Astrocyte (in vitro differentiated cells and primary cell): ENCODE measurements around the gene MST1.
A peak's percentile ranks its signal among the peaks of the same experiment; 100 is the strongest.

Source experiments
- EZH2 ChIP-seq: IDR thresholded peaks from 2 replicates; pipeline ENCODE4 v1.6.1; 2012; ENCODE audit warnings: mild to moderate bottlenecking, low read length, inconsistent platforms; ENCODE audit not compliant: insufficient read depth
- TF ChIP-seq, protein P1 (sequence below): IDR thresholded peaks from 2 replicates; pipeline ENCODE4 v1.5.1; 2011; ENCODE audit warnings: low read depth, mild to moderate bottlenecking, inconsistent platforms, low read length, moderate library complexity; ENCODE audit not compliant: insufficient read depth

GRCh38 chr3:49719214-49719884 is 30.1 kb upstream of the MST1 start, which contains the start of gene AMIGO3:
- TF ChIP-seq, protein P1, sequence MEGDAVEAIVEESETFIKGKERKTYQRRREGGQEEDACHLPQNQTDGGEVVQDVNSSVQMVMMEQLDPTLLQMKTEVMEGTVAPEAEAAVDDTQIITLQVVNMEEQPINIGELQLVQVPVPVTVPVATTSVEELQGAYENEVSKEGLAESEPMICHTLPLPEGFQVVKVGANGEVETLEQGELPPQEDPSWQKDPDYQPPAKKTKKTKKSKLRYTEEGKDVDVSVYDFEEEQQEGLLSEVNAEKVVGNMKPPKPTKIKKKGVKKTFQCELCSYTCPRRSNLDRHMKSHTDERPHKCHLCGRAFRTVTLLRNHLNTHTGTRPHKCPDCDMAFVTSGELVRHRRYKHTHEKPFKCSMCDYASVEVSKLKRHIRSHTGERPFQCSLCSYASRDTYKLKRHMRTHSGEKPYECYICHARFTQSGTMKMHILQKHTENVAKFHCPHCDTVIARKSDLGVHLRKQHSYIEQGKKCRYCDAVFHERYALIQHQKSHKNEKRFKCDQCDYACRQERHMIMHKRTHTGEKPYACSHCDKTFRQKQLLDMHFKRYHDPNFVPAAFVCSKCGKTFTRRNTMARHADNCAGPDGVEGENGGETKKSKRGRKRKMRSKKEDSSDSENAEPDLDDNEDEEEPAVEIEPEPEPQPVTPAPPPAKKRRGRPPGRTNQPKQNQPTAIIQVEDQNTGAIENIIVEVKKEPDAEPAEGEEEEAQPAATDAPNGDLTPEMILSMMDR, result peak; percentile 24
- no peak for TF ChIP-seq EZH2
